ENCODE measurements around the gene BAX.

The BAX gene

GRCh38 chr19:48928164-48929025 lies 26.3 kb upstream of the BAX start:
- DNase-seq (ENCODE audit: low read depth in 1 of 2, low spot score in 1 of 2), result no peak

DNA sequence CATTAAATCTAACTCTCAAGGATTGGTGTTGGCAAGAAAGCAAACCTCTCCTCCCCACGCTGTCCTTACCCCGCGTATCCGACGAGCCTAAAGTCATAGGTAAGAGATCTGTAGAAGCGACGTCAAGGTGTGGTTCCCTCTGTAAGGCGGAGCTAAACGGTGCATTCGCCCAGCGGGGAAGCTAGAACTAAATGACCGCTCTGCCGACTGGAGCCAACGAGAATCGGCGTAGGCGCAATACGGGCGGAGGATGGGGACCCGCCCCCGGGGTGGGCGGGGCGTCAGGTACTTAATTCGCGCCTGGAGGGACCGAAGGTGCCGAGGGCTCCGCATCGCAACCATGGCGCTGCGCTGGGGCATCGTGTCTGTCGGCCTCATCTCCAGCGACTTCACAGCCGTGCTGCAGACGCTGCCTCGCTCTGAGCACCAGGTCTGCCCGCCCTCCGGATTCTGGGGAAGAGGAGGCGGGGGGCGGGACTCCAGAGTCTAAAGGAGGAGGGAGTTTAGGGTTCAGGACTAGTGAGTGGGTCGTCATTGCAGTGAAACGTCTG lies 21.2 kb upstream of the BAX start, which contains the start of gene DHDH:
DHDH (plus strand) TSS at position 318 of the 551 bp plus-strand sequence; CDS start at position 341, 23 bp downstream.
- peak; percentile 42 to 68 for DNase-seq (ENCODE audit: low read depth in 1 of 2, low spot score in 1 of 2)

- DNase-seq (ENCODE audit: low read depth in 1 of 2, low spot score in 1 of 2), result no peak
Measured at GRCh38 chr19:48934837-48935236, 19.8 kb upstream of the BAX start.

DNA sequence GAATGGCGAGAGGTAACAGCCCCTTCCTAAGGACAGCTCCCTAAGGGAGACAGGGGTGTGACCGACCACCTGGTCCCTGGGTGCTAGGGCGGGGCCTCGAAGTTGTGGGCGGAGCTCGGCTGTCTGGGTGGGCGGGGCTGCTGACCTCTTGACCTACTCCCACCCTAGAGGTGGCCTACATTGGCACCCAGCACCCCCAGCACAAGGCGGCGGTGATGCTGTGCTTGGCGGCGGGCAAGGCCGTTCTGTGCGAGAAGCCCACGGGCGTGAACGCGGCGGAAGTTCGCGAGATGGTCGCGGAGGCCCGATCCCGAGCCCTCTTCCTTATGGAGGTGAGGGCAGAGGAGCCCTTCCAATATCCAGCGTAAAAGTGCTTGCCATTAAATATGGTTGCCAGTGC lies 18.8 kb upstream of the BAX start:
- DNase-seq (ENCODE audit: low read depth in 1 of 2, low spot score in 1 of 2), result no peak

GRCh38 chr19:48938256-48938655 lies 16.4 kb upstream of the BAX start:
- no peak for DNase-seq (ENCODE audit: low read depth in 1 of 2, low spot score in 1 of 2)

- no peak for DNase-seq (ENCODE audit: low read depth in 1 of 2, low spot score in 1 of 2)
Measured at GRCh38 chr19:48940902-48941301, 13.8 kb upstream of the BAX start.

DNA sequence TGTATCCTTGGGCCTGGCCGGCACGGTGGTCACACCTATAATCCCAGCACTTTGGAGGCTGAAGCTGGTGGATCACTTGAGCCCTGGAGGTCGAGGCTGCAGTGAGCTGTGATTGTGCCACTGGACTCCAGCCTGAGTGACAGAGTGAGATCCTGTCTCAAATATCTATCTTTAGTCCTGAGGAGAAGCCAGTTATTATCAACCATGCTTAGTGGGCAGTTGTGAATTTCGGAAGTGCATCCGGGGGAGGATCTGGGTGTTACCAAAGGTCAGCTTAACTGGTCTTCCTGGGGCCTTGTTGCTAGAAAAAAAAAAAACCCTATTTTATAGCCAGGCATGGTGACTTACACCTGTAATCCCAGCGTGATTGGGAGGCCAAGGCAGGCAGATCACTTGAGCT lies 11.6 kb upstream of the BAX start:
- DNase-seq (ENCODE audit: low read depth in 1 of 2, low spot score in 1 of 2), result no peak

DNA sequence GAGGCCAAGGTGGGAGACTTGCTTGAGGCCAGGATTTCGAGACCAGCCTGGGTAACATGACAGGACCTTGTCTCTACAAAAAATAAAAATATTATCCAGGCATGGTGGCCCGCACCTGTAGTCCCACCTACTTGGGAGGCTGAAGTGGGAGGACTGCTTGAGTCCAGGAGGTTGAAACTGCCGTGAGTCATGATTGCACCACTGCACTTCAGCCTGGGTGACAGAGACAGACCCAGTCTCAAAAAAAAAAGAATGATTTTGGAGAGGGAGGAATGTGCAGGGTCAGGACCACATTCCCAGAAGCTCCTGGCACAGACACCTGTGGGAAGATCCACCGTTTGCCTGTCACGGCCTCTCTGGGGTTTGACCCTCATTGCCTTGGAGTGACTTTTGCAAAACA lies 9.3 kb upstream of the BAX start:
- no peak for DNase-seq (ENCODE audit: low read depth in 1 of 2, low spot score in 1 of 2)

DNA sequence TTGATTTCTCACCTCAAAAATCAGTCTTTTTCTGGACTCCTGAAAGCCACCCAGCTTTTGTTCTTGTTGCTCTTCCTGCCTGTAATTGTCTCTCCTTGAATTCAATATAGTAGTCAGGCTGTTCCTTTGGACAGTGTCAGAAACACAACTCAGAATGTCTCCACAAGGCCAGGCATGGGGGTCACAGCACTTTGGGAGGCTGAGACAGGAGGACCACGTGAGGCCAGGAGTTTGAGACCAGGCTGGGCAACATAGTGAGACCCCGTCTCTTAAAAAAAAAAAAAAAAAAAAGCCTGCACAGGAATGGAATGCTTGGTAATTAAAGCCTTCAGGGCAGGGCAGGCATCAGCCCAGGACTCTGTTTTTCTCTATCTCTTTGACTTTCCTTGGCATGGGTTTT lies 8.9 kb upstream of the BAX start:
- DNase-seq (ENCODE audit: low read depth in 1 of 2, low spot score in 1 of 2), result no peak

- no peak for DNase-seq (ENCODE audit: low read depth in 1 of 2, low spot score in 1 of 2)
Measured at GRCh38 chr19:48946463-48947257, 8.0 kb upstream of the BAX start.

DNA sequence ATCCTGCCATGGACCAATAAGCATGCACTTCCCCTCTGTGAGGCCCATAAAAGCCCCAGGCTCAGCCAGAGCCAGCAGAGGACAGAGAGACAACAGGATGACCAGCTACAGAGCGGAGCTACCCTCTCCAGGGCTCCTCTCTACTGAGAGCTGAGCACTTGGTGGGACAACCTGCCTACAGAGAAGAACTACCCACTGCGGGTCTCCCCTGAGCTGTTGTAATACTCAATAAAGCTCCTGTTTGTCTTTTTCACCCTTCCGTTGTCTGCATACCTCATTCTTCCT lies 7.5 kb upstream of the BAX start:
- DNase-seq (ENCODE audit: low read depth in 1 of 2, low spot score in 1 of 2), result no peak

GRCh38 chr19:48950159-48950558 lies 4.5 kb upstream of the BAX start:
- no peak for DNase-seq (ENCODE audit: low read depth in 1 of 2, low spot score in 1 of 2)

DNA sequence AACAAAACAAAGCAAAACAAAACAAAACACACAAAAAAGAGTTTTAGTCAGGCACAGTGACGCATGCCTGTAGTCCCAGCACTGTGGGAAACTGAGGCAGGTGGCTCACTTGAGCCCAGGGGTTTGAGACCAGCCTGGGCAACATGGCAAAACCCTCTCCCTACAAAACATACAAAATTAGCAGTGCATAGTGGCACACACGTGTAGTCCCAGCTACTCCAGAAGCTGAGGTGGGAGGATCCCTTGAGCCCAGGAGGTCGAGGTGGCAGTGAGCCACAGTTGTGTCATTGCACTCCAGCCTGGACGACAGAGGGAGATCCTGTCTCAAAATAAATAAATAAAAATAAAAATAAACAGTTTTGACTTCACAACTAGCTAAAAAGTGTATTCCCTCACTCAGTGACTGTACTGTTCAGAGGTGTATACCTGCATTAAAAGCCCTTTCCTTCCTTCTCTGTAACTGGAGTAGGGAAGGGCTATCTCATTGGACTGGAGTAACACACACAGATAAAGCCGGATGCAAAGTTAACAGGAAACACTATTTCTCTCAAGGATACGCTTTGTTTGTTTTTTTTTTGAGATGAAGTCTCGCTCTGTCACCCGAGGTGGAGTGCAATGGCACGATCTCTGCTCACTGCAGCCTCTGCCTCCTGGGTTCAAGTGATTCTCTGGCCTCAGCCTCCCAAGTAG lies 3.7 kb upstream of the BAX start:
- no peak for DNase-seq (ENCODE audit: low read depth in 1 of 2, low spot score in 1 of 2)

GRCh38 chr19:48953141-48953540 lies 1.5 kb upstream of the BAX start:
- DNase-seq (ENCODE audit: low read depth in 1 of 2, low spot score in 1 of 2), result no peak

GRCh38 chr19:48953990-48954594 lies 583 bp upstream of the BAX start:
- no peak for DNase-seq (ENCODE audit: low read depth in 1 of 2, low spot score in 1 of 2)

GRCh38 chr19:48955308-48955958 lies 758 bp downstream of the BAX start:
- DNase-seq (ENCODE audit: low read depth in 1 of 2, low spot score in 1 of 2), result no peak

DNA sequence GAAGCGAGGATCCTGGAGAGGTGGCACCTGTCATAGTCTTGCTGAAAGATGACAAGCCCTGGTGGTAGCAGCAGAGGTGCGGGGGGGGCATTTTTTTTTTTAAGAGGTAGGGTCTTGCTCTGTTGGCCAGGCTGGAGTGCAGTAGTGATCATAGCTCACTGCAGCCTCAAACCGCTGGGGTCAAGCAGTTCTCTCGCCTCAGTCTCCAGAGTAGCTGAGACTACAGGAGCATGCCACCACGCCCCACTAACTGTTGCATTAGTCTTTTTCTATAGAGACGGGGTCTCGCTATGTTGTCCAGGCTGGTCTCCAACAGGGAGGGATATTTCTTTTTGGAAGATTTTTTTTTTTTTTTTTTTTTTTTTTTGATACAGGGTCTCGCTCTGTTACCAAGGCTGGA lies 3.3 kb downstream of the BAX start:
- no peak for DNase-seq (ENCODE audit: low read depth in 1 of 2, low spot score in 1 of 2)

GRCh38 chr19:48959341-48960239 lies 4.9 kb downstream of the BAX start:
- DNase-seq (ENCODE audit: low read depth in 1 of 2, low spot score in 1 of 2), result no peak

DNA sequence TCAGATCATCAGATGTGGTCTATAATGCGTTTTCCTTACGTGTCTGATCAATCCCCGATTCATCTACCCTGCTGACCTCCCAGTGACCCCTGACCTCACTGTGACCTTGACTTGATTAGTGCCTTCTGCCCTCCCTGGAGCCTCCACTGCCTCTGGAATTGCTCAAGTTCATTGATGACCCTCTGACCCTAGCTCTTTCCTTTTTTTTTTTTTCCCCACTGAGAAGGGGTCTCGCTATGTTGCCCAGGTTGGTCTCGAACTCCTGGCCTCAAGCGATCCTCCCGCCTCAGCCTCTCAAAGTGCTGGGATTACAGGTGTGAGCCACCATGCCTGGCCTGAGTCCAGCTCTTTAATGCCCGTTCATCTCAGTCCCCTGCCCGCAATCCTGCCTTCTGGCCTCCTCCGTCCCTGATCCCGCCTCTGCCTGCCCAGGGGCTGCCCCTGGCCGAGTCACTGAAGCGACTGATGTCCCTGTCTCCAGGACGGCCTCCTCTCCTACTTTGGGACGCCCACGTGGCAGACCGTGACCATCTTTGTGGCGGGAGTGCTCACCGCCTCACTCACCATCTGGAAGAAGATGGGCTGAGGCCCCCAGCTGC lies 6.5 kb downstream of the BAX start:
- no peak for DNase-seq (ENCODE audit: low read depth in 1 of 2, low spot score in 1 of 2)

All from activated CD4-positive, alpha-beta T cell treated with anti-CD3 and anti-CD28 coated beads, Interleukin-2, amount 50 U/mL, for 24 hours (primary cell).